Measurements from ENCODE around the gene GSTCD. TPM values are rescaled to one million over a fixed set of nuclear protein-coding genes. Genes with fewer than 3 reads are reported as not detected.
A peak's percentile ranks its signal among the peaks of the same experiment; 100 is the strongest.

The GSTCD gene
- total RNA-seq, 6 donors from 2014 or later, result 6.0 to 9.9 (median 8.0) TPM

- Histone ChIP-seq H3K36me3 (no peaks in the 10 kb centered on the region), H3K9me3 (no peaks in the 10 kb centered on the region), H3K27ac (no peak overlapping the region), H3K4me1 (no peaks in the 10 kb centered on the region), H3K27me3 (no peaks in the 10 kb centered on the region), H3K4me3 (no peak overlapping the region)
- ATAC-seq (ENCODE audit: low FRiP score in 2 of 2) (no peak), DNase-seq (no peak)
- WGBS, 2 donors, result 91 to 94% methylated on average over 1 of the region's 1 CpG
- TF ChIP-seq POLR2AphosphoS5 (IDR thresholded peaks at IDR 0.05), result no peak
- no peak for TF ChIP-seq CTCF (IDR thresholded peaks at IDR 0.05)
- no peak for TF ChIP-seq EP300 (IDR thresholded peaks at IDR 0.05)
These were observed 97.0 kb downstream of the GSTCD start for GRCh38 chr4:105805501-105806120.

GRCh38 chr4:105807496-105807895 is 98.9 kb downstream of the GSTCD start:
- H3K27ac ChIP-seq, result no peak overlapping the region
- H3K4me3 ChIP-seq, result no peak overlapping the region
- DNase-seq, result no peak
- WGBS, 2 donors, result 82 to 85% methylated on average over 2 of the region's 2 CpGs
- no peak for ATAC-seq (ENCODE audit: low FRiP score in 2 of 2)
- no peaks in the 10 kb centered on the region for H3K4me1 ChIP-seq
- no peaks in the 10 kb centered on the region for H3K27me3 ChIP-seq
- TF ChIP-seq POLR2A (IDR thresholded peaks at IDR 0.05) (no peak), CTCF (IDR thresholded peaks at IDR 0.05) (no peak), POLR2AphosphoS5 (IDR thresholded peaks at IDR 0.05) (no peak), EP300 (IDR thresholded peaks at IDR 0.05) (no peak)
- no peaks in the 10 kb centered on the region for H3K36me3 ChIP-seq
- no peaks in the 10 kb centered on the region for H3K9me3 ChIP-seq

GRCh38 chr4:105808030-105808749 is 99.6 kb downstream of the GSTCD start:
- 68 to 73% methylated on average over 3 of the region's 3 CpGs for WGBS, 2 donors
- no peaks in the 10 kb centered on the region for H3K36me3 ChIP-seq
- peak overlapping the region in 2 of 4 donors; percentile 23 to 51 for H3K27ac ChIP-seq
- no peaks in the 10 kb centered on the region for H3K27me3 ChIP-seq
- no peaks in the 10 kb centered on the region for H3K4me1 ChIP-seq
- H3K4me3 ChIP-seq, result peak overlapping the region in 1 of 4 donors; percentile 23
- TF ChIP-seq POLR2A (IDR thresholded peaks at IDR 0.05) (no peak), CTCF (IDR thresholded peaks at IDR 0.05) (no peak), EP300 (IDR thresholded peaks at IDR 0.05) (no peak), POLR2AphosphoS5 (IDR thresholded peaks at IDR 0.05) (no peak)
- ATAC-seq (ENCODE audit: low FRiP score in 2 of 2) (peak in 1 of 2 donors; percentile 50), DNase-seq (no peak)
- no peaks in the 10 kb centered on the region for H3K9me3 ChIP-seq

GRCh38 chr4:105808750-105809041 is 100.1 kb downstream of the GSTCD start:
- TF ChIP-seq EP300 (IDR thresholded peaks at IDR 0.05) (no peak), CTCF (IDR thresholded peaks at IDR 0.05) (no peak), POLR2A (IDR thresholded peaks at IDR 0.05) (no peak), POLR2AphosphoS5 (IDR thresholded peaks at IDR 0.05) (no peak)
- peak in 1 of 2 donors; percentile 71 for ATAC-seq (ENCODE audit: low FRiP score in 2 of 2)
- Histone ChIP-seq H3K36me3 (no peaks in the 10 kb centered on the region), H3K9me3 (no peaks in the 10 kb centered on the region), H3K4me3 (no peak overlapping the region), H3K4me1 (no peaks in the 10 kb centered on the region), H3K27ac (peak overlapping the region in 1 of 4 donors; percentile 51), H3K27me3 (no peaks in the 10 kb centered on the region)
- DNase-seq, result no peak
- 77 to 80% methylated on average over 3 of the region's 3 CpGs for WGBS, 2 donors

- WGBS, 2 donors, result 82 to 94% methylated on average over 1 of the region's 1 CpG
- Histone ChIP-seq H3K9me3 (no peaks in the 10 kb centered on the region), H3K36me3 (no peaks in the 10 kb centered on the region), H3K4me3 (no peak overlapping the region), H3K27me3 (no peaks in the 10 kb centered on the region), H3K4me1 (peaks cover 0 to 6% (median 0%) of the 10 kb centered on the region in 4 donors), H3K27ac (no peak overlapping the region)
- ATAC-seq (ENCODE audit: low FRiP score in 2 of 2), result no peak
- TF ChIP-seq CTCF (IDR thresholded peaks at IDR 0.05), result no peak
- no peak for TF ChIP-seq EP300 (IDR thresholded peaks at IDR 0.05)
- no peak for TF ChIP-seq POLR2AphosphoS5 (IDR thresholded peaks at IDR 0.05)
- TF ChIP-seq POLR2A (IDR thresholded peaks at IDR 0.05), result no peak
- no peak for DNase-seq
These were observed 107.1 kb downstream of the GSTCD start for GRCh38 chr4:105815701-105816100.

All from upper lobe of left lung (tissue), 6 donors.